CD14-positive monocyte (primary cell): ENCODE results near the gene PPP2R2D. TPM values are rescaled to one million over a fixed set of nuclear protein-coding genes. Genes with fewer than 3 reads are reported as not detected.

Experiments used
- DNase-seq, 3 donors: peaks; one replicate each; pipeline ENCODE4 v3.0.0-alpha.2; 2011 to 2022
- H2AFZ ChIP-seq: 2 replicates; pipeline ENCODE4 v1.6.0; 2012; ENCODE audit warnings: mild to moderate bottlenecking, low read depth, low read length, inconsistent platforms; ENCODE audit not compliant: insufficient read depth, poor library complexity, severe bottlenecking
- H3K27ac ChIP-seq, 2 donors: 1 replicate in 1 of 2; 2 replicates in 1 of 2; pipeline ENCODE4 v1.5.1; 2012 to 2013; ENCODE audit warnings: low read length in 2 of 2, control low read depth in 1 of 2, inconsistent platforms in 1 of 2, low read depth in 1 of 2, mild to moderate bottlenecking in 1 of 2
- H3K27me3 ChIP-seq, 2 donors: one replicate each; pipeline versions ENCODE4 v1.6.0 to v1.6.1; 2011 to 2013; ENCODE audit warnings: low read length in 2 of 2; ENCODE audit not compliant: control insufficient read depth in 2 of 2, insufficient read depth in 2 of 2
- H3K36me3 ChIP-seq, 2 donors: replicated peaks in 1 of 2; 1 replicate in 1 of 2; 2 replicates in 1 of 2; pipeline versions ENCODE4 v1.5.1 to v1.6.1; 2012 to 2013; ENCODE audit warnings: low read length in 2 of 2, control low read depth in 1 of 2, inconsistent platforms in 1 of 2, mild to moderate bottlenecking in 1 of 2; ENCODE audit not compliant: insufficient read depth in 2 of 2, control insufficient read depth in 1 of 2
- H3K4me1 ChIP-seq, 2 donors: 1 replicate in 1 of 2; 2 replicates in 1 of 2; pipeline versions ENCODE4 v1.5.1 to v1.6.1; 2012 to 2013; ENCODE audit warnings: low read length in 2 of 2, control low read depth in 1 of 2, inconsistent platforms in 1 of 2, mild to moderate bottlenecking in 1 of 2, moderate library complexity in 1 of 2; ENCODE audit not compliant: insufficient read depth in 2 of 2, control insufficient read depth in 1 of 2
- H3K4me2 ChIP-seq: replicated peaks from 2 replicates; pipeline ENCODE3; 2012; ENCODE audit warnings: low read length, moderate library complexity, mild to moderate bottlenecking; ENCODE audit not compliant: poor library complexity, severe bottlenecking; ENCODE audit errors: extremely low read depth
- H3K4me3 ChIP-seq, 3 experiments: fragments of 200-600 bp in 1 of 3; sonication (generic) in 1 of 3; replicated peaks in 1 of 3; 1 replicate in 2 of 3; 2 replicates in 1 of 3; pipeline ENCODE4 v1.5.1; 2011 to 2013; ENCODE audit warnings: low read length in 3 of 3, mild to moderate bottlenecking in 3 of 3, control low read depth in 2 of 3, low read depth in 2 of 3, inconsistent platforms in 1 of 3, moderate library complexity in 1 of 3
- H3K79me2 ChIP-seq: 2 replicates; pipeline ENCODE4 v1.6.0; 2012; ENCODE audit warnings: mild to moderate bottlenecking, control low read depth, inconsistent platforms, low read length, moderate library complexity; ENCODE audit not compliant: insufficient read depth
- H3K9ac ChIP-seq: 2 replicates; pipeline ENCODE4 v1.6.0; 2017; ENCODE audit warnings: low read length, mild to moderate bottlenecking; ENCODE audit not compliant: insufficient read depth, poor library complexity, severe bottlenecking
- H3K9me3 ChIP-seq, 2 donors: replicated peaks in 1 of 2; 1 replicate in 1 of 2; 2 replicates in 1 of 2; pipeline versions ENCODE4 v1.5.1 to v1.6.1; 2012 to 2013; ENCODE audit warnings: low read length in 2 of 2, control low read depth in 1 of 2; ENCODE audit not compliant: control insufficient read depth in 1 of 2, insufficient read depth in 1 of 2
- H4K20me1 ChIP-seq: 2 replicates; pipeline ENCODE4 v1.6.0; 2012; ENCODE audit warnings: mild to moderate bottlenecking, low read length, control low read depth, moderate library complexity; ENCODE audit not compliant: insufficient read depth
- H3K27ac Mint-ChIP-seq, 7 donors: one replicate each; pipeline ENCODE4 v1.8.0; 2020; ENCODE audit warnings: mild to moderate bottlenecking in 7 of 7, mixed read lengths in 7 of 7, moderate library complexity in 6 of 7, inconsistent platforms in 2 of 7
- H3K27me3 Mint-ChIP-seq, 3 donors: one replicate each; pipeline ENCODE4 v1.8.0; 2021 to 2022; ENCODE audit warnings: low read depth in 3 of 3, mild to moderate bottlenecking in 3 of 3, mixed read lengths in 3 of 3, moderate library complexity in 3 of 3, inconsistent platforms in 1 of 3
- H3K36me3 Mint-ChIP-seq, 2 donors: one replicate each; pipeline ENCODE4 v1.8.0; 2020; ENCODE audit warnings: mixed read lengths in 2 of 2, inconsistent platforms in 1 of 2, mild to moderate bottlenecking in 1 of 2
- H3K4me1 Mint-ChIP-seq: one replicate; pipeline ENCODE4 v1.8.0; 2020; ENCODE audit warnings: mild to moderate bottlenecking, mixed read lengths
- H3K4me3 Mint-ChIP-seq, 2 donors: one replicate each; pipeline ENCODE4 v1.8.0; 2020; ENCODE audit warnings: mild to moderate bottlenecking in 2 of 2, mixed read lengths in 2 of 2, moderate library complexity in 1 of 2
- H3K9me3 Mint-ChIP-seq, 7 donors: one replicate each; pipeline ENCODE4 v1.8.0; 2020 to 2022; ENCODE audit warnings: mixed read lengths in 7 of 7, mild to moderate bottlenecking in 6 of 7, moderate library complexity in 6 of 7, inconsistent platforms in 2 of 7
- CTCF ChIP-seq: fragments of 200-600 bp; IDR thresholded peaks from one replicate; pipeline ENCODE4 v1.8.0; 2022; ENCODE audit warnings: antibody characterized with exemption, mild to moderate bottlenecking
- WGBS: methylation state at CpG from one replicate; pipeline ENCODE4 v1.1.5; 2013; ENCODE audit warnings: missing lambda C conversion rate; ENCODE audit not compliant: insufficient coverage; 5-methylcytosine and 5-hydroxymethylcytosine counted together
- intact Hi-C, 2 donors: fragments of 100-400 bp; cut with micrococcal nuclease; formaldehyde crosslinking; loops; one replicate each; pipeline versions ENCODE4 v1.15.0 to v1.15.1; 2023
- polyA plus RNA-seq, 3 donors: library from polyadenylated mRNA; depleted of rRNA in 1 of 3; unstranded in 2 of 3; stranded (reverse) in 1 of 3; fragments of 300-500 nt in 2 of 3; fragments of >200 nt in 1 of 3; fragmentation: Illumina TruSeq in 2 of 3; gene quantifications; 1 replicate in 2 of 3; 2 replicates in 1 of 3; pipeline ENCODE4 v1.2.3, GENCODE V29; 2012 to 2021

PPP2R2D gene
- polyA plus RNA-seq, 3 donors: 12.8 to 23.5 (median 12.9) TPM

GRCh38 chr10:132007681-132008080, 106.9 kb downstream of the PPP2R2D start:
- 100% methylated on average over 5 of the region's 10 CpGs for WGBS
- no peak overlapping the region for H3K4me3 Mint-ChIP-seq

More at GRCh38 chr10:132007681-132008080, 106.9 kb downstream of the PPP2R2D start:
- no peak overlapping the region for H3K4me2 ChIP-seq
- Mint-ChIP-seq H3K4me1 (peaks cover 3% of the 10 kb centered on the region), H3K27me3 (peaks cover 12 to 21% (median 15%) of the 10 kb centered on the region in 3 donors), H3K9me3 (peaks cover 5 to 17% (median 9%) of the 10 kb centered on the region in 7 donors), H3K27ac (no peak overlapping the region), H3K36me3 (no peaks in the 10 kb centered on the region)
- intact Hi-C loops: no loop called here
- H3K9ac ChIP-seq: no peak overlapping the region
- peaks cover 8% of the 10 kb centered on the region in 2 donors for H3K9me3 ChIP-seq
- no peaks in the 10 kb centered on the region for H4K20me1 ChIP-seq
- no peak overlapping the region for H2AFZ ChIP-seq
- H3K36me3 ChIP-seq: no peaks in the 10 kb centered on the region
- H3K27ac ChIP-seq: no peak overlapping the region
- H3K79me2 ChIP-seq: no peaks in the 10 kb centered on the region
- H3K4me3 ChIP-seq: no peak overlapping the region
- no peak for DNase-seq
- no peaks in the 10 kb centered on the region for H3K4me1 ChIP-seq
- no peak for TF ChIP-seq CTCF
- peaks cover 8% of the 10 kb centered on the region in 2 donors for H3K27me3 ChIP-seq

Other genes starting within 250 kb of the PPP2R2D start
- 1 to 10 TPM; 3.2 to 7.2 (median 4.6) TPM for gene BNIP3, start 80.9 kb downstream of the PPP2R2D start, polyA plus RNA-seq
- gene JAKMIP3, start 164.9 kb downstream of the PPP2R2D start, polyA plus RNA-seq: under 1 TPM in 1 of 3 donors, not detected in 2; 0.20 TPM